Right renal cortex interstitium (tissue), 3 donors: ENCODE data around the gene CTNNA3. TPM values are rescaled to one million over a fixed set of nuclear protein-coding genes. Genes with fewer than 3 reads are reported as not detected.

Source experiments
- DNase-seq, 3 donors: peaks; one replicate each; pipeline ENCODE4 v3.0.0-alpha.2; 2013; ENCODE audit warnings: low read depth in 3 of 3, low spot score in 2 of 3
- polyA plus RNA-seq, 3 donors: library from polyadenylated mRNA; unstranded; fragments of 120-200 nt; gene quantifications; one replicate each; pipeline ENCODE4 v1.2.1, GENCODE V29; 2013; ENCODE audit not compliant: insufficient read length in 3 of 3

The CTNNA3 gene
- polyA plus RNA-seq, 3 donors = 4.0 to 6.3 (median 4.8) TPM

DNA sequence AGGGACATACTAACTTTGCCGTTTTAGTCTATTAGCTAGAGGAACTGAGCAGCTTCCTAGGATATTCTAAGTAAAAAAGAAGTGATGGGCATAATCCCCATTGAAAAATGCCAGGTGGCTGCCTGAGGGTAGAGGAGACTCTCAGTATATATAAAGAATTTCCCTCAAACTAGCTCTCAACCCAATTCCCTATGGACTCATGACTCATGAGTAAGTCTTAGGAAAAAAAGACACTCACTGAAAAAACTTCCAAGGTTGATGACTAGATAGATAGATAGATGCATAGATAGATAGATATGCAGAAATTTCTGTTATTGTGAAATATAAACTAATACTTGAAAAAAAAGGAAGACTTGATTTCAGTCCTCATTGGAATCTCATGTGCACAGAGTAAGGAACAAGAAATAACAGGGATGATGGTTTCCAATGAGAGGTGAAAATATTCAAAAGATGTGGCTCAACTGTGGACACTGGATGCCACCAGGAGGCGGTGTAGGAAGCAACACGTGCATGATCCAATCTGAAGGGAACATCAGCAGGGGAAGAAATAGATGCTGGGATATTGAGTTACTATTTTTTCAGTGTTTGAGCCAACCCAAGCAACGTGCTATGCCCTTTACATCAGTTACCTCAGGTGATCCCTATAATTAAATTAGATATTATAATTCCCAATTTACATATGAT is 1481.1 kb downstream of the CTNNA3 start:
- no peak for DNase-seq

DNA sequence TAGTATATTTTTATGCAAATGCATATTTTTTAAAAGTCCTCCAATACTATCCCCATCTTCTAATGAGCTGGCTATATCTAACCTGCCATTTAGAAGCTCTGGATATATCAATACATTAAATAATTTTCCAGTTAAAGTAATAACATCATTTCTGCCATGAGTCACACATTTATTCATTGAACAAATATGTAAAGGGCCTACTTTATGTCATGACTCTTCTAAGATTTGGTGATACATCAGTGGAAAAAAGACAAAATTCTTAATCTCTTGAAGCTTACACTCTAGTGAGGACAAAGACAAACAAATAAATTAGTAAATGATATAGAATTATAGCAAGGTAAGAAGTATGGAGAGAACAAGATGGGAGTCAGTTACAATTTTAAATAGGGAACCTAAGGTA is 1487.0 kb downstream of the CTNNA3 start:
- no peak for DNase-seq

DNA sequence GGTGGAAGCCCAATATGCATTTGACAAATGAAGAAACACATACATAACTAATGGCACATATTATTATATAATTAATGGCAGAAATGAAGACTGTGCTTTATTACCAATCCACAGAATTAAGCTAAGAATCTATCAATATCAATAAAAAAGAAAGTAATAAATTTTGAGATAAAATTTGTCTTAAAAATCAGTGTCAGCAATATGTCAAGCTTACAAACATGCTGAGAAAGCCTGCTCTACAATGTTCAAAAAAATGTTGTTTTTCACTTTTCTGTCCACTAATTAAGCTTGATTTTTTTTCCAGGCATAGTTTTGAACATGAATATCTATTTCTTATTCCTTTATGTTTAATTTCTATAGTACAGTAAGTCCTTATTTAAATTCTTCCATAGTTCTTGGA is 1491.2 kb downstream of the CTNNA3 start:
- no peak for DNase-seq

DNA sequence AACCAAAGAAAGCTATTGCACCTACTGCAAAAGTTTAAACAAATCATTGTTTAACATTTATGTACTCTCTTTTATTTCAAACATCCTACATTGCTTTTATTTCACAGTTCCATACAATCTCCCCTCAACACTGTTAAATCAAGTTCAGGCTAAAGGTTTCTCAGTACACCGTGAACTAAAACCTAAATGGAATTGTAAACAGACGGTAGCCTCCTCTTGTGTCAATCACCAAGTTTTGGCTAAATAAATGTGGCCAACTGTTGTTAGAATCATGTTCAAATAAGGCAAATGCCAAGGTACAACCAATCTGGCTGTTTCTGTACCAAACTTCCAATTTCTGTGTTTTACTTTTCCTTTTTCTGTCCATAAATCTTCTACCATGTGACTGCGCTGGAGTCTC is 1493.9 kb downstream of the CTNNA3 start:
- no peak for DNase-seq

DNA sequence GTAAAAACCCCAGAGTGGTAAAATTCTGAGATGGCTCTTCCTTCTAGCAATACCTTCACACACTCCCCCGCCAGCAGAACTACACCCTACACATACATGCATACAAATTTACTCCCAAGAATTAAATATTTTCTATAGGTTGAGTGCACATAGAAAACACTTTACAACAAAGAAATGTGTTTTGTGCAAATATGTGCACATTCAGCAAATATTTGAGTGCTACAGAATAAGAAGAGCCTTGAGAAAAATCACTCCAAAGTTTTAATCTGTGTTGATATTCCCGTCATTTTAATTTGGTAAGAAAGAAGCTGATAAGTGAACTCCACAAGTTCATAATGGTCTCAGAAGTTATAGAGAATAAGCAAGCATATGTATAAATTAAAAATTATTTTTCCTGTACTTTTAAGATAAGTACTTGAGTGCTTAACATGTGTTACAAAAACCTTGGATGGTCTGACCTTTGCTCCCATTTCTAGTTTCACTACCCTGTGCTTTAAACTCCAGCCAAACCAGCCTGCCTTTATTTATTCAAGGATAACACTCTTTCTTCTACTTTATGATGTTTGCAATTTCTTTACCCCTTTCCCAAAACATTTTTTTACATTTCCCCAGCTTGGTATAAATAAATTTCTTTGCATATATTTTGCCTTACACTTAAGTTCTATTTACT is 1503.7 kb downstream of the CTNNA3 start:
- DNase-seq = no peak

DNA sequence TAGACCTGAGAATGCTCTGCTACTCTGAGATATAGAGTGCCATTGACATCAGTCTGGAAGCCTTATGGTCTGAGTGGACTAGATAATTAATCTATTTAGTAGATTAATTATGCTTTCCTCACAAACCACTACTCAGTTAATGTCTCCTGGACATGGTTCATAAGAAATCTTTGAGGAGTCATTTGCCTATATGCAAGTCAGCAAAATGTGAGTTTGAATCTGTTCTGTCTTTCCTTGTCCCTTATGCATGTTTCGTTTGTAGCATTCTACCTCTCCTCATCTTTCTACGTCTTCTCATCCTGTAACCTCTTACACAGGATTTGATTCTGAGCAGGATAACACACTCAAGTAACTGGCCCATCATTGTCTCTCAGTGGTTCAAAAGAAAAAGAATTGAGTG is 1505.6 kb downstream of the CTNNA3 start:
- DNase-seq = no peak

DNA sequence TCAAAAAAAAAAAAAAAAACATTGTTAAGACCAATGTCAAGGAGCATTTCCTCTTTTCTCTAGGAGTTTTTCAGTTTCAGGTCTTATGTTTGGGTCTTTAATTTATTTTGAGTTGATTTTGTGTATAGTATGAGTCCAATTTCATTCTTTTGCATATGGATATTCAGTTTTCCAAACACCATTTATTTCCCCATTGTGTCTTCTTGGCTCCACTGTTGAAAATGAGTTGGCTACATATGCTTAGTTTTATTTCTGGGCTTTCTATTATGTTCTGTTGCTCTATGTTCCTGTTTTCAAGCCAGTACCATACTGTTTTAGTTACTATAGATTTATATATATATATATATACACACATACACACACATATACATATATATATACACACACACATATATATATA is 1506.7 kb downstream of the CTNNA3 start:
- no peak for DNase-seq

DNA sequence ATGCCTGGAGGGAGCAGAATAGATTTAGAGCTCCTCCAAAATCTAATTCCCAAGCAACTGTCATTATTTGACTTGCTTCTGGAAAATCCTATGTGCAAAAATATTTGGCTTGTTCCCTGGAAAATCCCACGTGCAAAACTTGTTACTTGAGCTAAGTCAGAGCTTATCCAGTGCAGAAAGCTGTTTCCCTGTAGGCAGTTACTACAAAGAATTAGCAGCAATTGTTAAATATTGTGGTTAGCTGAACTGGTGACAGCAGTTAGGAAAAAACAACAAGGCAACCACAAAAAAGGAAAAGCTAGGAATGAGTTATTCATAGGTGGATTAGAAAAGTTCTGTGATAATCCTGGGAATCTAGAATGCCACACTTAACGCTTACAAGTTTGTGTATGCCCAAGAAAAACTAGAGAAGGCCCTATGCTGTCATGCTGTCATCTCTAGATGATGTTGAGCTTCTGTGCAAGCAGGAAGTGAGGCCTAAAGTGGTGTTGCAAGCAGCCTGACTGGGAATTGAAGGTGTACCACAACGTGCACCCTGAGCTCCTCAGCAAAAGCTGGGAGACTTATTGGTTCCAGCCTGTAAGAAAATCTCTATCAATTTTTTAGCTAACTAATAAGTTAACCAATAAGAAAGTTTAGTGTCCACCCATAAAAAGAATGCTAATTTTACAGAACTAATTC is 1508.8 kb downstream of the CTNNA3 start:
- no peak for DNase-seq

DNA sequence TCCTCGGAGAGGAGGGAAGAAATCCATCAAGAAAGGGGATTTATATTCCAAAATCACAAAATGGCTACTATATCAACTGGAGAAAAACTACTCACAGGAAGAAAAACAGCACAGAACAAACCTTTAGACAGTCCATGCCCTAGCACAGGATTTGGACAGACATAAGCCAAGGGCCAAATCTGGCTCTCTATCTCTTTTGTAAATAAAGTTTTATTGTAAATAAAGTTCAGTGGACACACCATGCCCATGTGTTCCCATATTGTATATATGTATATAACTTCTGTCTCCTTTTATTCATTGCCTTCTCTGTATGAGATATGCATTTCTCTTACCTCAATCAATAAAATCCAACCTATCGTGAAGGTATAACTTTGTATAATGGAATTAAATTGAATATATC is 1513.0 kb downstream of the CTNNA3 start:
- no peak for DNase-seq

DNA sequence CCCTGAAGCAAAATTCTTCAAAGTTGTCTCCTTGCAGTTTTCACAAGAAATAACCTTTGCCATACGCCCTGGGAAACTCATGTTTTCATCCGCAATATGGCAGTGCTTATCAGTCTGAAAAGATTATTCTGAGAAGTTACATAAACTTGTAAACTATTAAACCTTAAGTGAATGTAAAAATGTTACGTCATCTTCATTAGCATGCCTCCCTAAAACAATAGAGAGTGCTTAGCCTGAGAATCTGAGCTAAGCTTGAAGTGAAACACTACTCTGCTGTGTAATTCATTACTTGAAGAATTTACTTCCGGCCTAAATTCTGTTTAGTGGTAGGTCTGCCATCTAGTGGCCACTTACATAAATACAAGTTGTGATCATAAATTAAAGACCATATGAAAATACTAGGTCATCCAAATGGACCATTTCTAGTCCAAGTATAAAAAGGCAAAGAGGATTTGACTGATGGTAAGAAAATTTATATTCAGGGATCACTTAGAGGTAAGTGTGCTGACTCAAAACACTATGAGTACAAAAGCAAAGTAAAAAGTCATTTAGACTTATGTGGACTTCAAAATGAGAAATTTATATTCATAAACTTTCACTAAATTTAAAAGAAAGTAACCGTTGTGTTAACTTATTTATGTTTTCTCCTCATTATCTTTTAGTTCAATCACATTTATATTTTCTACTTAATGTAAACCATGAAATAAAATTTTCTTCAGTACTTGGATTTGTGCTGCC is 1515.2 kb downstream of the CTNNA3 start:
- peak; percentile 38 to 41 (median 41) for DNase-seq

DNA sequence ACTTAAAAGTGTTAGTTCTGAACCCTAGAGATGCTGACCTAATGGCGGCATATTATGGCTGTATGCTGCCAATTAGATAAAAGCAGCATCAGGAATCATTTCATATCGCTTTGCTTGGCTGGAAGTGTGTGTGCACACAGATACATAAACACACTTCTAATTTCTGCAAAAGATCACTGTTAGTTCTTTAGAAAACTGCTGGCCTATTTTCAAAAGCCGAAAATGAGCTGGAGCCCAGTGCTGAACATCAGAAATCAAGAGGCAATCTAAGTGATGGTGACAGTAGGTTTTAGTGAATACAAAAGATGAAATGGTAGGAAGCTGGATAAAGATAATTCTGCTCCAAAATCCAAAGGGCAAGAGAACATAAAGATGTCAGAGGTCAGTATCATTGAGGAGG is 1516.0 kb downstream of the CTNNA3 start:
- no peak for DNase-seq

DNA sequence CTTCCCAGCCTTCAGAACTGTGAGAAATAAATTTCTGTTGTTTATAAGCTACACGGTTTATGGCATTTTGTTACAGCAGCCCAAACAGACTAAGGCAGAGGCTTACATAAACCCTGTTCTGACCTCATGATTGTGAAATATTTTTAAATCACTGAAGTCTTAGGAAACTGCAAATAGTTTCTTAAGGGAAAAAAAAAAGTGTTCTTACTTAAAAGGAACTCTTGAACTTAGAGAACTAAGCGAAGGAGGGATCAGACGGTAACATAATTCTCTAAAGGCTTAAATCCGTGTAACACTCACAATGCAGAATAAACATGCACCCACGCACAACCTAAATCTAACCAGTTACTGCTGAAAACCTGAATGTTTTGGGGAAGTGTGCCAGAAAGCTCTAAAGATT is 1519.2 kb downstream of the CTNNA3 start:
- DNase-seq = no peak

DNA sequence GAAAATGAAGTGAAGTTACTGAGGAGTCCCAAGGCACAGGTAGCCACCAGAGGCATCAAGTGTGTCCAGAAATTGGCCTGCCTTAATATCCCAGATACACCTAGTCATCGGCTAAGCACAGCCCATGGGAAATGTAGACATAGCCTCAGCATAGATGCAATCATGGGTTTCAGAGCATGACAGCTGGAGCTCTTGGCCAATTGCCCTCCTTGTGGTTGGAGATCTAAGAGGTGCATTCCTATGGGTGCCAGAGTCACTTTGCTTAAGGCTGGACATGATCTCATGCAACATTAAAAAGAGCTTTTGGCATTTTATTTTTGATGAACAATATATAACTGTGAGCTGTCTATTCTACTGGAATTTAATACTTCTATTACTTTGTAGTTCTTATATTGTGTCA is 1528.2 kb downstream of the CTNNA3 start:
- DNase-seq = no peak

DNA sequence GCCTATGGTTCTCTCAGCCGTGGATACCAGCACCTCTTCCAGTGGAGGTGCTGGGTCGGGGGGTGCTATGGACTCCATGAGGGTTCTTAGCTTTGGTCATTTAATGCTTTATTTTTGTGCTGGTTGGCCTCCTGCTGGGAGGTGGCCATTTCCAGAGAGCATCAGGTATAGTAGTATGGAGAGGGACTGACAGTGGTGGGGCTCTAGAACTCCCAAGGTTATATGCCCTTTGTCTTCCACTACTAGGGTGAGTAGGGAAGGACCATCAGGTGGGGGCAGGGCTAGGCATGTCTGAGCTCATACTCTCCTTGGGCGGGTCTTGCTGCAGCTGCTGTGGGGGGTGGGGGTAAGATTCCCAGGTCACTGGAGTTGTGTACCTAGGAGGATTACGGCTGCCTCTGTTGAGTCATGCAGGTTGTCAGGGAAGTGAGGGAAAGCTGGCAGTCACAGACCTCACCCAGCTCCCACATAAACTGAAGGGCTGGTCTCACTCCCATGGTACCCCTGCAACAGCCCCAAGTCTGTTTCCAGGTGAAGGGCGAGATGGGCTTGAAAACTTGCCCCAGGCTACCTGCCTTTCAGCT is 1533.3 kb downstream of the CTNNA3 start:
- DNase-seq = no peak

DNA sequence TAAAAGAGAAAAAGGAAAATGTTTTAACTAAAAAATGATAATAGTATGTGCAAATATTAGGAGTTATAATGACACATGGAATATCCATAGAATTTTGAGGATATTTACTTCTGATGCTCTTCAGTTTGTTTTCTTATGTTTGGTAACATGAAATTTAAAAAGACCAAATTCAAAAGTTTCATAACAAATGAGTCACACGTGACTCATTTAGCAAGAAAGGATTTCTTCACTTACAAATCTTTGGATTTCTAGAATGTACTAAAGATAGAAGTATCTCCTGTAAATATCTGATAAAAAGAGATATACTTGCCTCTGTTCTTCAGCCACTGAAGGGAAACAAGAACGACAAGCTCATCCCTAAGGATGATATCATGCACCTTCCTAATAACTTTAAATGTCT is 1544.6 kb downstream of the CTNNA3 start:
- DNase-seq = no peak

DNA sequence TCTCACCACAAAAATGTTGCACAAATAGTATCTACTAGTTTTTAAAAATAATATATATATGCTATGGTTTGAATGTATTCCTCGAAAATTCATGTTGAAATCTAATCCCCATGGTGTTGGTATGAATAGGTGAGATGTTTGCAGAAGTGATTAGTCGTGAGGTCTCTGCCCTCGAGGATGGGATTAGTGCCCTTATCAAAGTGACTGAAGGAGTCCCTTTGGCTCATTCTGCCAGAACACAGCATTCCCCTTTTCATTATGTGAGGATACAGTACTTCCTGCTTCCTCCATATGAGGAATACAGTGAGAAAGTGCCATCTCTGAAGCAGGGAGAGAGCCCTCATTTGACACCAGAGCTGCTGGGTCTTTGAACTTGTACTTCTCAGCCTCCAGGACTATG is 1547.7 kb downstream of the CTNNA3 start:
- DNase-seq = no peak

DNA sequence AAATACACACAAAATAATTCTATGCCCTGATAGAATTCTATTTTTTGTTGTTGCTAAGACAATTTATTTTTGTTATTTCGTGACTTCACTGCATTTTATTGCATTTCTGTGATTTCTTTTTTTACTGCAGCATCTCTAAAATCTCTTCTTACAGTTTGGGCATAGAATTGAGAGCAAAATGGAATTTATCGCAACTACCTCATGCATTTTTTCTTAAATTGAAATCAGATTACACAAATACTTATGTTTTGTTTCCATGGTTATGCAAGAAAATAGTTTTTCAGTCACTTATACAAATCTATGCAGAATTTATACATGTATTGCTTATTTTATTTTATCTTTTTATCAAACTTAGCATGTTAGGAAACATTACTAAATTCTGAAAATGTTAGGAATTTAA is 1552.0 kb downstream of the CTNNA3 start:
- no peak for DNase-seq

DNA sequence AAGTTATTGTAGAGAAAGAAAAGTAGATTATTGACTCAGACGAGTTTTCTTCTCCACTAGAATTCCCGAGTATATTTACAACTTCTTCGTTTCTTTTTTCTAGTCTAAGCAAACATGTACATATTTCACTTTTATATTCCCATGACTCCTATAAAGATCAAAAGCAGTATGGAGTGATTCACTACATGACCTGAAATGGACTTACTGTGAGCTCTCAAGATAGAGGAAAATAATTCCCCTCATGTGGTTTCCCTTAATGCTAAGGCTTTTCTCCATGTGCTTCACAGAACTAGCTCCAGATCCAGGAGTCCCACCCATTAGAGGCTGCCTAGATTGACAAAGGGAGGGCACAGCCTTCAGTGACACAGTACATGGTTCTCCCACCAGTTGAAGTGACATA is 1593.2 kb downstream of the CTNNA3 start:
- peak in 2 of 3 donors; percentile 5 to 26 for DNase-seq

DNA sequence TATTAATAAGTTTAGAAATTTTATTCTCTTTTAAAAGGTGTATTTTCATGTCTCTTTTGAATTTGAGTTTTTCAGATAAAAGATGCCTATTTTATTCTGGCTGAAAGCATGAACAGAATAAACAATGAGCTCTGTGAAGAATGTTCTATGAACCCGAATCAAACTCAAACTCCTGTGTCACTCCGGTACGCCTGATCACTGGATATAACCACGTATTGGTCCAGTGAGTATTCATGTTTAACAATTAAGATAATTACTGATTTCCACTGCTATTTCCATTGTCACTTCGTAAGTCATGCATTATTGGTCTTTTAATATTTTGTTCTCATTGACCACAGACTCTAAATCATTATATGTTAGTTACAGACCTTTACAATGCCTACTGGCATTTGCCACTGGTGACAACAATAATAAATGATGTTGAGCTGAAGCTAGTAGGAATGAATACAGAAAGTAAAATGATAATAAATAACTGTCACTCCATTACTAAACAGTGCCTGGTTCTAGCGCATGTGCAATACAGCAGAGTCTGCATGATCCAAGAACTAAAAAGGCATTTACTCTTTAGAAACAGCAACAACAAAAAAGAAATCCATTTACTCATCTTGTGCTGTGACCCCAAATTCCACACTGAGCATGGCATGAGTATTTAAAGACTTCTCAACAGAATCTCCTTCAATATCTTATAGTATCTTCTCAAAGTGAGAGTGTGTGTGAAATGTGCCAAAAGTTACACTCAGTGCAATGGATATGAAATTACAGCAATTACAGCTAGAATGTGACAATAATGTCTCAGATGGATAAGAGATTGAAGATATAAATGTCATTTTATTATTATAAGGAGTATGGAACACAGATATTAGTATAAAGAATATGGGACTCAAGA is 1597.2 kb downstream of the CTNNA3 start:
- DNase-seq = no peak

DNA sequence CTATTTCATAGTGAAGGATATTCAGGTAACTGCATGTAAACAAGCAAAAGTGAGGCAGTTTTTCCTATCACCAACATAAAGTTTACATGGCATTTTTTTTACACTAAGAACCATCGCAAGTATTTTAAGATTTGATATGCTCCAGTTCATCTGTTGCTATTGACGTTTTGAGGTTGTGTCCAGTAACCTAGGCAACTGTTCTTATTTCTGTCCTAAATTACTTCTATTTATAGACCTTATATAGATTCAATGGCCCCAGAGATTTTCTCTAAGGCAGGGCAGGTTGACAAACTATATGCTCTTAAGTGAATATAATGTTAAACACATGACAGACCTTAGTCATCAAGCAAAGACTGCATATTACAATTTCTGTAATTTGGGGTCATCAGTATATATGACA is 1600.4 kb downstream of the CTNNA3 start:
- no peak for DNase-seq
